Measurements from ENCODE around the gene SPRED3. TPM values are rescaled to one million over a fixed set of nuclear protein-coding genes. Genes with fewer than 3 reads are reported as not detected.

The SPRED3 gene
- total RNA-seq, 4 donors from 2014 or later: 0.44 to 7.1 (median 0.96) TPM

DNA sequence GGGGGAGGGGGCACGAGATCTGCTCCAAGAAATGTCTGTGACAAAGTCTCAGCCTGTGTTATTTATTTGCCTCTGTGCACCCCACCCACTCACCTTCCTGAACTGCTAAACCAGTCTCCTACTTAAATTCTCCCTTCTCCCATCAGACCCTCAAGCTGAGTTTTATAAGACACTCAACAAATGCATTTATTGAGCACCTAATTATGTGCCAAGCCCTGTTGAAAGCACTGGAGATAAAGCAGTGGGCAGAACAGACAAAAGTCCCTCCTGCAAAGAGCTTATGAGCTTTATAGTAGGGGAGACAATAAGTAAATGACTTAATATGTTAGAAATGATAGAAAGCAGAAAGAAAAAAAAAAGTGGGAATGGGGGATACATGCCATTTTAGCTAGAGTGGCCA, 11.0 kb downstream of the SPRED3 start:
- Histone ChIP-seq H3K9me3 (no peaks in the 10 kb centered on the region), H3K4me1 (peaks cover 5 to 8% of the 10 kb centered on the region in 2 donors), H3K36me3 (no peaks in the 10 kb centered on the region), H3K4me3 (replicated peaks in 1 of 3) (no peak overlapping the region), H3K27ac (no peak overlapping the region), H3K27me3 (no peaks in the 10 kb centered on the region)
- DNase-seq: no peak
- TF ChIP-seq, protein P1, sequence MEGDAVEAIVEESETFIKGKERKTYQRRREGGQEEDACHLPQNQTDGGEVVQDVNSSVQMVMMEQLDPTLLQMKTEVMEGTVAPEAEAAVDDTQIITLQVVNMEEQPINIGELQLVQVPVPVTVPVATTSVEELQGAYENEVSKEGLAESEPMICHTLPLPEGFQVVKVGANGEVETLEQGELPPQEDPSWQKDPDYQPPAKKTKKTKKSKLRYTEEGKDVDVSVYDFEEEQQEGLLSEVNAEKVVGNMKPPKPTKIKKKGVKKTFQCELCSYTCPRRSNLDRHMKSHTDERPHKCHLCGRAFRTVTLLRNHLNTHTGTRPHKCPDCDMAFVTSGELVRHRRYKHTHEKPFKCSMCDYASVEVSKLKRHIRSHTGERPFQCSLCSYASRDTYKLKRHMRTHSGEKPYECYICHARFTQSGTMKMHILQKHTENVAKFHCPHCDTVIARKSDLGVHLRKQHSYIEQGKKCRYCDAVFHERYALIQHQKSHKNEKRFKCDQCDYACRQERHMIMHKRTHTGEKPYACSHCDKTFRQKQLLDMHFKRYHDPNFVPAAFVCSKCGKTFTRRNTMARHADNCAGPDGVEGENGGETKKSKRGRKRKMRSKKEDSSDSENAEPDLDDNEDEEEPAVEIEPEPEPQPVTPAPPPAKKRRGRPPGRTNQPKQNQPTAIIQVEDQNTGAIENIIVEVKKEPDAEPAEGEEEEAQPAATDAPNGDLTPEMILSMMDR (IDR thresholded peaks at IDR 0.05): no peak
- no peak for TF ChIP-seq POLR2A (IDR thresholded peaks at IDR 0.05)
- 86 to 93% methylated on average over 1 of the region's 1 CpG for WGBS, 2 donors
- intact Hi-C loops (cut with DNase I): no loop called here

DNA sequence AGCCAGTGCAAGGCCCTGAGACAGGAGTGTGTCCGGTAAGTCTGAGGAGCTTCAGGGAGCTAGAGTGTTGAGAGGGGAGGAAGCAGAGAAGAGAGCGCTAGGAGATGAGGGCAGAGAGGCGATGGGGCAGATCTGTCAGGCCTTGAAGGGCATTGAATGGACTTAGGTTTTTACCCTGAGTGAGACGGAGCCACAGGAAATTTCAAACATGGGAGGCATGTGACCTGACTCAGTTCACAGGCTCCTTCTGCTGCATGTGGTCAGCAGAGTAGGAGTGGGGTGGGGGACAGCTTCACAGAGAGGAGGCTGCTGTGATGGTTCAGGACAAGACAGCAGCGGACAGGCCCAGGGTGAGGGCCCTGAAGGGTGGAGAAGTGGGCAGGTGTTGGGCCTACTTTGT, 11.9 kb downstream of the SPRED3 start:
- WGBS, 2 donors: 56 to 62% methylated on average over 5 of the region's 5 CpGs
- no peaks in the 10 kb centered on the region for H3K9me3 ChIP-seq
- H3K4me1 ChIP-seq: peaks cover 5 to 7% of the 10 kb centered on the region in 2 donors
- intact Hi-C loops (cut with DNase I): loop anchor here (10.0 kb wide), 1 partner anchor 524 kb away; no protein-coding TSS in a partner anchor
- DNase-seq: no peak
- H3K36me3 ChIP-seq: no peaks in the 10 kb centered on the region
- H3K4me3 ChIP-seq (replicated peaks in 1 of 3): no peak overlapping the region
- TF ChIP-seq, protein P1 (IDR thresholded peaks at IDR 0.05): no peak
- TF ChIP-seq POLR2A (IDR thresholded peaks at IDR 0.05): no peak
- no peak overlapping the region for H3K27ac ChIP-seq
- H3K27me3 ChIP-seq: no peaks in the 10 kb centered on the region

DNA sequence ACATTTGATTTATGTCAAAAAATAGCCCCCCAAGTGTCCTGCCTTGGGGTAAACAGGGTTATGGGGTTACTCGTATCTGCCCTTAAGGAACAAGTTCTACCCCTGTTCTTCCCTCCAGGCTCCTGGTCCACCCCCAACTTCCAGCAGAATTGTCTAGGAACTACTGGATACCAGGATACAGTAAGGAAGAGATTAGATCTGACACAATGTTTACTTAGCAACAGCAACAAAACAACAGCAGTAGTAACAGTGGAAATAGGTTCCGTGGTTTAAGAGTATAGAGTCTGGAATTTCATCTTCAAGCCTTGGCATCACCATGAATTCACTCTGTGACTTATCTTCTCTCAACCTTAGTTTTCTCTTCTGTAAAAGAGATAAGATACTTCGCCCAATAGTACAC, 12.7 kb downstream of the SPRED3 start:
- intact Hi-C loops (cut with DNase I): loop anchor here (10.0 kb wide), 1 partner anchor 524 kb away; no protein-coding TSS in a partner anchor
- WGBS, 2 donors: 66 to 80% methylated on average over 3 of the region's 3 CpGs
- H3K27me3 ChIP-seq: no peaks in the 10 kb centered on the region

DNA sequence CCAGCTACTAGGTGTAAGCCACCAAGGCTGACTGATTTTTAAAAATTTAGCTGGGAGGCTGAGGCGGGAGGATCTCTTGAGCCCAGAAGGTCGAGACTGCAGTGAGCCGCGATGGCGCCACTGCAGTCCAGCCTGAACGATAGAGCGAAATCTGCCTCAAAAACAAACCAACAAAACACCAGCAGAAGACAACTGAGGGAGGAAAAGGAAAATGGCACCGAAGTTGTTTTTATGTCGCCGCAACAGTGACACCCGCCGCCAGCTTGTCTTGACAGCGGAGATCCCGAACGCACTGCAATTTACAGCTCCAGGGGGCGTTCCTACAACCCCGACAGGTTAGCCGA, 14.1 kb downstream of the SPRED3 start:
- no peak for DNase-seq
- 2 to 11% methylated on average over 8 to 18 of the region's 18 CpGs for WGBS, 2 donors
- no peaks in the 10 kb centered on the region for H3K9me3 ChIP-seq
- H3K27me3 ChIP-seq: no peaks in the 10 kb centered on the region
- H3K36me3 ChIP-seq: no peaks in the 10 kb centered on the region
- H3K4me1 ChIP-seq: peaks cover 5 to 7% of the 10 kb centered on the region in 2 donors
- peak overlapping the region in 1 of 3 donors; percentile 26 for H3K4me3 ChIP-seq (replicated peaks in 1 of 3)
- TF ChIP-seq, protein P1 (IDR thresholded peaks at IDR 0.05): no peak
- TF ChIP-seq POLR2A (IDR thresholded peaks at IDR 0.05): no peak
- H3K27ac ChIP-seq: no peak overlapping the region
- intact Hi-C loops (cut with DNase I): loop anchor here (2.0 to 10.0 kb wide), 2 partner anchors 232 to 522 kb away; no protein-coding TSS in a partner anchor

More for the DNA sequence above, 12.7 kb downstream of the SPRED3 start:
- no peak overlapping the region for H3K4me3 ChIP-seq (replicated peaks in 1 of 3)
- H3K9me3 ChIP-seq: no peaks in the 10 kb centered on the region
- H3K36me3 ChIP-seq: no peaks in the 10 kb centered on the region
- peaks cover 5 to 7% of the 10 kb centered on the region in 2 donors for H3K4me1 ChIP-seq
- no peak for TF ChIP-seq POLR2A (IDR thresholded peaks at IDR 0.05)
- TF ChIP-seq, protein P1 (IDR thresholded peaks at IDR 0.05): no peak
- no peak for DNase-seq
- H3K27ac ChIP-seq: no peak overlapping the region

DNA sequence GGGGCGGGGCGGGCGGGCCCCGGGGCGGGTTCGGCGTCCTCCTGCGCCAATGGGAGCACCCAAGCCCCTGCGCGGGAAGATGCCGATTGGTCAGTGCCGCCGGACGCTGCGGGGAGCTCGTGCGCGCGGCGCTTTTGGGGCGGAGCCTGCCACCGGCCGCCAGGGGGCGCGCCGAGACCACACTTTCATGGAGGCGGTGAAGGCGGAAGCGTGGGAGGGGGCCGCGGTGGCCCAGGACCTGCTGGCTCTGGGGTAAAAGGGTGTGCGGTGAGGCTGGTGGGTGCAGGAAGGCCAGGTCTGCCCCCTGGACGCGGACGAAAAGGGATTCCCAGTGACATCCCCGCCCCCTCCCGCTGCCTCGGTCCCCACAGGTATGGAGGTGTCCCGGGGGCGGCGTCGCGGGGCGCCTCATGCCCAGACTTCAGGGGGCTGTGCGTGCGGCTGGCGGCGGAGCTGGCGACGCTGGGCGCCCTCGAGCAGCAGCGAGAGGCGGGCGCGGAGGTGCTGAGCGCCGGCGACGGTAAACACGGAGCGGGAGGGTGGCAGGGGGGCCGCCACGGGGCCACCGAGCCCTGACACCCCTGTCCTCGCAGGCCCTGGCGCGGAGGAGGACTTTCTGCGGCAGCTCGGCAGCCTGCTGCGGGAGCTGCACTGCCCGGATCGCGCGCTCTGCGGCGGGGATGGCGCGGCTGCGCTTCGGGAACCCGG, 14.6 kb downstream of the SPRED3 start, which contains the start of gene FAM98C:
FAM98C (plus strand) TSS at position 127 of the 708 bp plus-strand sequence; CDS start at position 188, 61 bp downstream.
- Histone ChIP-seq H3K36me3 (no peaks in the 10 kb centered on the region), H3K4me1 (peaks cover 5 to 7% of the 10 kb centered on the region in 2 donors), H3K9me3 (no peaks in the 10 kb centered on the region), H3K27me3 (no peaks in the 10 kb centered on the region), H3K27ac (peak within 1 kb of the TSS; percentile 56 to 86 (median 72)), H3K4me3 (replicated peaks in 1 of 3) (peak within 1 kb of the TSS; percentile 68 to 99 (median 86))
- DNase-seq: peak; percentile 96
- TF ChIP-seq POLR2A (IDR thresholded peaks at IDR 0.05): peak in 1 of 2 donors; percentile 67
- TF ChIP-seq, protein P1 (IDR thresholded peaks at IDR 0.05): peak; percentile 73 to 99 (median 98)
- WGBS, 2 donors: 0 to 1% methylated on average over 12 to 33 of the region's 82 CpGs
- intact Hi-C loops (cut with DNase I): loop anchor here (2.0 to 10.0 kb wide), 2 partner anchors 232 to 522 kb away; no protein-coding TSS in a partner anchor

Measured in thyroid gland (tissue), 4 donors.